ENCODE results near the gene VAMP5. TPM values are rescaled to one million over a fixed set of nuclear protein-coding genes. Genes with fewer than 3 reads are reported as not detected.
"Not testable (repeated sequence)": the region's sequence is repeated elsewhere in the genome, so short reads cannot be mapped to it uniquely, and the experiment has no call there.

Gene VAMP5
- total RNA-seq, 1 donor from 2014 or later = 3.4 TPM

GRCh38 chr2:85602476-85603234, 18.4 kb downstream of the VAMP5 start, which contains the start of gene TMEM150A:
Gene TMEM150A, minus strand, starts transcription at chr2:85602698. Its CDS starts 750 bp downstream, at chr2:85601948.
- H3K27me3 Mint-ChIP-seq = no peaks in the 10 kb centered on the region
- peak within 1 kb of the TSS; percentile 90 for H3K4me3 Mint-ChIP-seq
- H3K36me3 Mint-ChIP-seq = no peaks in the 10 kb centered on the region
- TF ChIP-seq CTCF (conservative IDR thresholded peaks at IDR 0.05) = peak; percentile 66
- peak within 1 kb of the TSS; percentile 81 for H3K27ac Mint-ChIP-seq
- no peaks in the 10 kb centered on the region for H3K9me3 Mint-ChIP-seq
- DNase-seq (ENCODE audit: extremely low spot score, unreplicated experiment) = peak; percentile 93
- H3K4me1 Mint-ChIP-seq (ENCODE audit: unreplicated experiment) = peaks cover 25% of the 10 kb centered on the region

- Mint-ChIP-seq H3K27ac (peak overlapping the region; percentile 48), H3K4me3 (peak overlapping the region; percentile 90), H3K4me1 (ENCODE audit: unreplicated experiment) (peaks cover 25% of the 10 kb centered on the region)
- H3K9me3 Mint-ChIP-seq; H3K27me3 Mint-ChIP-seq; H3K36me3 Mint-ChIP-seq; DNase-seq (ENCODE audit: extremely low spot score, unreplicated experiment): not testable (repeated sequence)
Measured at GRCh38 chr2:85604133-85604444, 19.9 kb downstream of the VAMP5 start.

- H3K36me3 Mint-ChIP-seq = peaks cover 11% of the 10 kb centered on the region
- H3K4me3 Mint-ChIP-seq = peak overlapping the region; percentile 55
- H3K9me3 Mint-ChIP-seq = no peaks in the 10 kb centered on the region
- H3K27me3 Mint-ChIP-seq = no peaks in the 10 kb centered on the region
- DNase-seq (ENCODE audit: extremely low spot score, unreplicated experiment) = no peak
- H3K27ac Mint-ChIP-seq = peak overlapping the region; percentile 28
- TF ChIP-seq CTCF (conservative IDR thresholded peaks at IDR 0.05) = no peak
- H3K4me1 Mint-ChIP-seq (ENCODE audit: unreplicated experiment) = peaks cover 25% of the 10 kb centered on the region
Measured at GRCh38 chr2:85604568-85605339, 20.5 kb downstream of the VAMP5 start.

- peak overlapping the region; percentile 55 for H3K4me3 Mint-ChIP-seq
- TF ChIP-seq CTCF (conservative IDR thresholded peaks at IDR 0.05) = no peak
- H3K27ac Mint-ChIP-seq = peak overlapping the region; percentile 28
Measured at GRCh38 chr2:85605406-85606115, 21.3 kb downstream of the VAMP5 start.

GRCh38 chr2:85606116-85606455, 21.9 kb downstream of the VAMP5 start:
- no peaks in the 10 kb centered on the region for H3K9me3 Mint-ChIP-seq
- peaks cover 11% of the 10 kb centered on the region for H3K36me3 Mint-ChIP-seq
- H3K4me3 Mint-ChIP-seq = peak overlapping the region; percentile 24
- peak overlapping the region; percentile 28 for H3K27ac Mint-ChIP-seq
- DNase-seq (ENCODE audit: extremely low spot score, unreplicated experiment) = no peak
- no peaks in the 10 kb centered on the region for H3K27me3 Mint-ChIP-seq
- TF ChIP-seq CTCF (conservative IDR thresholded peaks at IDR 0.05) = no peak
- peaks cover 25% of the 10 kb centered on the region for H3K4me1 Mint-ChIP-seq (ENCODE audit: unreplicated experiment)

More at GRCh38 chr2:85605406-85606115, 21.3 kb downstream of the VAMP5 start:
- DNase-seq (ENCODE audit: extremely low spot score, unreplicated experiment) = no peak
- Mint-ChIP-seq H3K9me3 (no peaks in the 10 kb centered on the region), H3K36me3 (peaks cover 11% of the 10 kb centered on the region), H3K4me1 (ENCODE audit: unreplicated experiment) (peaks cover 25% of the 10 kb centered on the region), H3K27me3 (no peaks in the 10 kb centered on the region)
